NCI-H748 (cell line): Measurements from ENCODE around the gene TEX2.

Experiments
- DNase-seq: peaks from one replicate; lab custom pipeline; 2025; ENCODE audit not compliant: unreplicated experiment; lab: John Stamatoyannopoulos, UW

TEX2 gene

DNA sequence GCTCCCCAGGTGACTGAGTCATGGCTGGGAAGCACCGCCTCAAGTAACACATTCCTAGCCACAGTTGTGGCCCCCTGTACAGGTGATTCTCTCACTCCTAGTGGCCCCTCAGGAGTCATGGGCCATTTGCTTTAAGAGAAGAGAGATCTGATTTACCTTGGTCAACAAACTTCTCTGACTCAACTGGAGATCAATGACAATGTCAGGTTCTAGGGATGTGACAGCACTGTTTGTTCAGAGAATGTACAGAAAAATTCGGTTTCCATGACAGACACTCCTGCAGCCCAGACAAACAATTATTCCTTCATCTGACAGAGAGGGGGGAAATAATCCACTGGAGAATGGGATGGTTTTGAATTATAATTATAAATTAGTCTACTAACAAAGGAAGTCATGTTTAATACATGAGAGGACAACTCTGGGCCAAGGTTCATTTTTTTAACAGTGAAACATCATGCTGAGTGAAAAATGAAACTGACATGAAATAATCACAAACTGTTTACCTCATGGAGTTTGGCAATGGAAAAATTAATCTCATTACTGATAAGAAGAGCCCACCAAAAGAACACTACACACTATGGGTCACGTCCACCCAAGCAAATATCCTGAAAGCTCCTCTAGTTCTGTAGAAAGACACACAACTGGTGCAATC, 142.8 kb downstream of the TEX2 start:
- peak; percentile 21 for DNase-seq

- DNase-seq, result peak; percentile 14
Measured at GRCh38 chr17:64117981-64118979, 144.8 kb downstream of the TEX2 start.

- DNase-seq, result no peak
Measured at GRCh38 chr17:64115822-64116534, 147.1 kb downstream of the TEX2 start.

- DNase-seq, result no peak
Measured at GRCh38 chr17:64115043-64115698, 147.9 kb downstream of the TEX2 start.

DNA sequence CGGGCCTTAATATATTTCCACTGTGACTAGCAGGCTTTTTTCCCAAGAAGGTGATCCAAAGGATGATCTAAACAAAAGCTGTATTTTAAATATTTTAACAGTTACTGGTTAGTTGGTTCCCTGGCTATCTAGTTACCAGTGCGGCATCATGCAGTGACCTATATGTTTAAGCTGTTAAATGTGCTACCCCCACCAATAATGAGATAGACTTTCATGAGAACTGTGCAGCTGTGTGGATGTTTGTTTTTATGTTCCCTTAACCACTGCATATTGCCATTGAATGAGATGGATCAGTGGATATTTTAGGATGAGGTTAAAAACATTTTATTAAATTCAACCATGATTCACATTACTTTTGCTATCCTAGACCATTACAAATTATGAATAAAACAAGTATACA, 150.1 kb downstream of the TEX2 start:
- no peak for DNase-seq

GRCh38 chr17:64111831-64112230, 151.2 kb downstream of the TEX2 start:
- DNase-seq, result no peak

- DNase-seq, result no peak
Measured at GRCh38 chr17:64110379-64111152, 152.5 kb downstream of the TEX2 start.

- no peak for DNase-seq
Measured at GRCh38 chr17:64109400-64109799, 153.7 kb downstream of the TEX2 start.

DNA sequence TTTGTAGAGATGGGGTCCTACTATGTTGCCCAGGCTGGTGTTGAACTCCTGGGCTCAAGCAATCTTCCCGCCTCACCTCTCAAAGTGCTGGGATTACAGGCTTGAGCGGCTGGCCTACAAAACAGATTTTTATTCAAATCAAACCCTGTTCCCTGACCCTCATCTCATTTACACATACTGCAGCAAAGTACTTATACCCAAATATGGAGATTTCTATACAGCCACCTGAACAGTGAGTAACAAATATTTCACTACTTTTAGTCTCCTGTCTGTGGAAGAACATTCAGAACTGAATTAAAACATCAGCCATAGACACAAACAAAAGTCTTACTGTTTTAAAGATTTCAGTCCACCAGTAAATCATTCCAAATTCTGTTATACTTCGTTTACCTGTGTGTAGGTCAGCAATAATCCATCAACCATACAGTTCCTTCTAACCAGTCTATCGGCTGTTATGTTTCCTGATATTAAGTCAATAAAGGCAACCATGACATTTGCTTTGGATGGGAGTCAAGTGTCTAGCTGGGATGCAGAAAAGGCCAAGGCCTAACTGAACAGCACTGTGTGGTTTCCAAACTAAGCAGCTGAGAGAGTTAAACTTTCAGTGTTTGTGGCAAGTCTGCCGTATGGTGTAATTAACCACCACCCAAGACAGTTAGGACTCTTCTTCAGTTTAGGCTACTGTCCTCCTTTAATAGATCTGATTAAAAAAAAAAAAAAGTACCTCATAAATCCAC, 155.4 kb downstream of the TEX2 start:
- DNase-seq, result no peak

- no peak for DNase-seq
Measured at GRCh38 chr17:64106918-64107317, 156.1 kb downstream of the TEX2 start.

- no peak for DNase-seq
Measured at GRCh38 chr17:64103391-64104364, 159.4 kb downstream of the TEX2 start.

- DNase-seq, result no peak
Measured at GRCh38 chr17:64102627-64103390, 160.3 kb downstream of the TEX2 start.

GRCh38 chr17:64099543-64099942, 163.5 kb downstream of the TEX2 start:
- DNase-seq, result no peak
